ENCODE data around the gene HEXD.

Gene HEXD

GRCh38 chr17:82396601-82397435 is 21.3 kb upstream of the HEXD start:
- TF ChIP-seq, protein P1, sequence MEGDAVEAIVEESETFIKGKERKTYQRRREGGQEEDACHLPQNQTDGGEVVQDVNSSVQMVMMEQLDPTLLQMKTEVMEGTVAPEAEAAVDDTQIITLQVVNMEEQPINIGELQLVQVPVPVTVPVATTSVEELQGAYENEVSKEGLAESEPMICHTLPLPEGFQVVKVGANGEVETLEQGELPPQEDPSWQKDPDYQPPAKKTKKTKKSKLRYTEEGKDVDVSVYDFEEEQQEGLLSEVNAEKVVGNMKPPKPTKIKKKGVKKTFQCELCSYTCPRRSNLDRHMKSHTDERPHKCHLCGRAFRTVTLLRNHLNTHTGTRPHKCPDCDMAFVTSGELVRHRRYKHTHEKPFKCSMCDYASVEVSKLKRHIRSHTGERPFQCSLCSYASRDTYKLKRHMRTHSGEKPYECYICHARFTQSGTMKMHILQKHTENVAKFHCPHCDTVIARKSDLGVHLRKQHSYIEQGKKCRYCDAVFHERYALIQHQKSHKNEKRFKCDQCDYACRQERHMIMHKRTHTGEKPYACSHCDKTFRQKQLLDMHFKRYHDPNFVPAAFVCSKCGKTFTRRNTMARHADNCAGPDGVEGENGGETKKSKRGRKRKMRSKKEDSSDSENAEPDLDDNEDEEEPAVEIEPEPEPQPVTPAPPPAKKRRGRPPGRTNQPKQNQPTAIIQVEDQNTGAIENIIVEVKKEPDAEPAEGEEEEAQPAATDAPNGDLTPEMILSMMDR (IDR thresholded peaks at IDR 0.05; ENCODE audit: low read depth, low read length, poor library complexity, severe bottlenecking): no peak
- no peak for TF ChIP-seq EZH2phosphoT487 (IDR thresholded peaks at IDR 0.05; ENCODE audit: borderline replicate concordance, low read length)
- Histone ChIP-seq H3K4me1 (ENCODE audit: control insufficient read depth, low read length) (0 out of 2 replicates have a peak, but pooled peaks cover 2% of the 10 kb centered on the region), H3K27me3 (ENCODE audit: control insufficient read depth, low read length) (no peaks in the 10 kb centered on the region), H3K79me2 (ENCODE audit: control insufficient read depth, low read length) (no peaks in the 10 kb centered on the region), H3K36me3 (ENCODE audit: control insufficient read depth, low read length) (no peaks in the 10 kb centered on the region; the same call in 1 of the 2 replicates), H3K27ac (ENCODE audit: low read depth, low read length) (no peak overlapping the region), H3F3A (ENCODE audit: control insufficient read depth, insufficient read depth) (no peaks in the 10 kb centered on the region), H3K9me2 (replicated peaks; ENCODE audit: control insufficient read depth, low read length) (no peaks in the 10 kb centered on the region), H3K9me3 (ENCODE audit: control insufficient read depth, insufficient read depth, low read length) (no peaks in the 10 kb centered on the region), H3K4me2 (ENCODE audit: low read length) (no peak overlapping the region), H4K20me1 (ENCODE audit: control insufficient read depth, insufficient read depth, low read depth, low read length) (no peaks in the 10 kb centered on the region), H3K4me3 (ENCODE audit: low read length) (no peak overlapping the region)

DNA sequence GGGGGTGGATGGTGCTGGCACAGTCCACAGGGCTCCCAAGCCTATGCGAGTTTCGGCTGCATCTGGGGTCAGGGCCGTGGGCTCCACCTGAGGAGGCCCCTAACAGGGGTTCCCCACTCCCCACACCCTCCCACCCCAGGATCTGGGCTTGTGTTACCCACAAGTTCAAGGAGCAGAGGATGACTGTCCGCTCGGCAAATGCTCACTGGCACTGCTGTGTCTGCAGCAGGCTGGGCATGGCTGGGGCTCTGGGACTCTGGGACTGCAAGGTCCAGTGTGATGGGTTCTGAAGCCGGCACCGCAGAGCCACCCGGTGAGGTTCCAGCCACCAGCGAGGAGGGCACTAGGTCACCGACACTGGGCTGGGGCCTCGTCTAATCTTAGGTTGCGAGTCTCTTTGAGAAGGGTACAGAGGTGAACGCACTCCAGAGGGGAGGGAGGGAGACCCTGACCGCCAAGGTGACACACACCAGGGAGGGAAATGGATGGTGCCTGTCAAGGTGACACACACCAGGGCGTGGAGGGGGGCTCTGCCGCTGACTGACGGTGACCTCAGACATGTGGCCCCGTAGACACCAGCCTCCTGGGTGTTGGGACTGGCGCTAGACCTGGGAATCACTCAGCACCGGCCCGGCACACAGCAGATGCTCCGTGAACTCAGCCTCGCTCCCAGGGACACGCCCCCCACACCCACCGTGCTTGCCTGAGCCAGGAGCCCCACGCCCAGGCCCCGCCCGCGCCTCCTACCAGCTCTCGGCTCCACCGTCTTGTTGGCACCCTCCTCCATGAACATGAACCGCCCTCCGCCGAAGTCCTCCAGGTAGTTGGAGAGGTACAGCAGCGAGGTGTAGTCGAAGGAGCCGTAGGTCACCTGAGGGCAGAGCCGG is 20.5 kb upstream of the HEXD start:
- H3K4me3 ChIP-seq (ENCODE audit: low read length): no peak overlapping the region
- 0 out of 2 replicates have a peak, but pooled peaks cover 2% of the 10 kb centered on the region for H3K4me1 ChIP-seq (ENCODE audit: control insufficient read depth, low read length)
- no peak overlapping the region for H3K27ac ChIP-seq (ENCODE audit: low read depth, low read length)
- no peaks in the 10 kb centered on the region for H3K9me3 ChIP-seq (ENCODE audit: control insufficient read depth, insufficient read depth, low read length)
- no peaks in the 10 kb centered on the region for H3K27me3 ChIP-seq (ENCODE audit: control insufficient read depth, low read length)
- H3K36me3 ChIP-seq (ENCODE audit: control insufficient read depth, low read length): peaks cover under 1% of the 10 kb centered on the region; the same call in 1 of the 2 replicates
- no peaks in the 10 kb centered on the region for H3K9me2 ChIP-seq (replicated peaks; ENCODE audit: control insufficient read depth, low read length)
- H3K4me2 ChIP-seq (ENCODE audit: low read length): no peak overlapping the region
- TF ChIP-seq EZH2phosphoT487 (IDR thresholded peaks at IDR 0.05; ENCODE audit: borderline replicate concordance, low read length): no peak
- TF ChIP-seq, protein P1 (IDR thresholded peaks at IDR 0.05; ENCODE audit: low read depth, low read length, poor library complexity, severe bottlenecking): no peak
- H4K20me1 ChIP-seq (ENCODE audit: control insufficient read depth, insufficient read depth, low read depth, low read length): no peaks in the 10 kb centered on the region
- H3F3A ChIP-seq (ENCODE audit: control insufficient read depth, insufficient read depth): no peaks in the 10 kb centered on the region
- H3K79me2 ChIP-seq (ENCODE audit: control insufficient read depth, low read length): no peaks in the 10 kb centered on the region

GRCh38 chr17:82399041-82399441 is 19.1 kb upstream of the HEXD start:
- no peaks in the 10 kb centered on the region for H4K20me1 ChIP-seq (ENCODE audit: control insufficient read depth, insufficient read depth, low read depth, low read length)
- H3K4me2 ChIP-seq (ENCODE audit: low read length): no peak overlapping the region
- no peaks in the 10 kb centered on the region for H3F3A ChIP-seq (ENCODE audit: control insufficient read depth, insufficient read depth)
- no peaks in the 10 kb centered on the region for H3K27me3 ChIP-seq (ENCODE audit: control insufficient read depth, low read length)
- TF ChIP-seq, protein P1 (IDR thresholded peaks at IDR 0.05; ENCODE audit: low read depth, low read length, poor library complexity, severe bottlenecking): no peak
- no peak for TF ChIP-seq EZH2phosphoT487 (IDR thresholded peaks at IDR 0.05; ENCODE audit: borderline replicate concordance, low read length)
- 0 out of 2 replicates have a peak, but pooled peaks cover 2% of the 10 kb centered on the region for H3K4me1 ChIP-seq (ENCODE audit: control insufficient read depth, low read length)
- H3K4me3 ChIP-seq (ENCODE audit: low read length): no peak overlapping the region
- H3K36me3 ChIP-seq (ENCODE audit: control insufficient read depth, low read length): peaks cover 6% of the 10 kb centered on the region; the same call in 1 of the 2 replicates
- H3K79me2 ChIP-seq (ENCODE audit: control insufficient read depth, low read length): no peaks in the 10 kb centered on the region
- H3K27ac ChIP-seq (ENCODE audit: low read depth, low read length): no peak overlapping the region
- no peaks in the 10 kb centered on the region for H3K9me3 ChIP-seq (ENCODE audit: control insufficient read depth, insufficient read depth, low read length)
- no peaks in the 10 kb centered on the region for H3K9me2 ChIP-seq (replicated peaks; ENCODE audit: control insufficient read depth, low read length)
